ENCODE data around the gene CDC25A.

GRCh38 chr3:48143567-48143966 lies 44.6 kb downstream of the CDC25A start:
- TF ChIP-seq CTCF (IDR thresholded peaks at IDR 0.05) (no peak), POLR2A (IDR thresholded peaks at IDR 0.05) (no peak)
